NCI-H2227 treated with DMSO at 0.1 percent for 48 hours (cell line): ENCODE measurements around the gene PCDH9.
"Not testable (repeated sequence)": the region's sequence is repeated elsewhere in the genome, so short reads cannot be mapped to it uniquely, and the experiment has no call there.

ENCODE experiments used
- DNase-seq: peaks from one replicate; lab custom pipeline; 2025; lab: John Stamatoyannopoulos, UW

Gene PCDH9

DNA sequence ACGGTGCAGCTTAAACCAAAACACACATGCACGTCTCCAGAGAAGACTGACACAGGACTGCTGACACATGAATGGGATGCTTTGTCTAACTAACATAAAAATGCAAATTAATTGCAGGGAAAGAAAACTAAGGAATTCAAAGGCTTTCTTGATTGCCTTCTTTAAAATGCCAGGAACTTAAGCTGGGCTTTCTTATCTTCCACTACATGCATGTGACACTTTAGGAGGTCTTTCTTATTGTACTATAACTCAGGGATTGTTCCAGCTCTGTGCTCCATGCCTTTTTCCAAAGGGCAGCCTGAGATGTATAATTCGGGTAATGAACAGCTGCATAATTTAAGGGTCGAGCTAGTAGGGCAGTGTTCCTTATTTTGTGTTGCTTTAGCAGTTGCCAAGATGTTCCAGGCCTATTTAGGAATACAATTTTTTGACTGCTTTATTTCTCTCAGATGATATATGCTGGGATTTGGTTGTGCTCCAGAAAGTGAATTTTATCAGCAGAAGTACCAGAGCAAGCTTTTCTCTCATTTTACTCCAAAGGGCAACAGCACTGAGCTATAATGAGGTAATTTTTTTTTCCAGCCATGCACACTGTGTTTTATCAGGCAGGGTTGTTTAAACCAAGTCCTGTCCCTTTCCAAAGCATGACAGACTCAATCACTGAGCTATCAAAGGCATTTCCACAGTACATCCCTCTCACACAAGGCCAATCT lies 885.2 kb downstream of the PCDH9 start:
- DNase-seq: peak; percentile 9

DNA sequence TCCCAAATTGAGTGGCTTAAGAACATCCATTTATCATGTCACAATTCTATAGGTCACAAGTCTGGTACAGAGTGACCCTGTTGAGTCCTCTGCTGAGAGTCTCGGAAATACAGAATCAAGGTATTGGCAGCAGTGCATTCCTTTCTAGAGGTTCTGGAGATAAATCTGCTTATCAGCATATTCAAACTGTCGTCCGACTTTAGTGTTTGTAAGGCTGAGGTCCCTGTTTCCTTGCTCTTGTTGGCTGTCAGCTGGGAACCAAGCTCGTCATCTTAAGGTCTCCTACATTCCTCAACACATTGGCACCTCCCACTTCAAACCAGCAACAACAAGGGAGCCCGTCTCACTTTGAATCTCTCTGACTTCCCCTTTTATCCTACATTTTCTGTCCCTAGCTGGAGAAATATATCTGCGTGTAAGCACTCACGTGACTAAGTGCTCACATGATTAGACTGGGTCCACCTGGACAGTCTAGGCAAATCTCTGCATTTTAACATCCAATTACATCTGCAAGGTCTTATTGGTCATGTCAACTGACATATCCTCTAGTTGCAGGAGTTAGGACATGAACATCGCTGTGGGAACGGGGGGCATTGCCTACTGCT lies 886.8 kb downstream of the PCDH9 start:
- no peak for DNase-seq

DNA sequence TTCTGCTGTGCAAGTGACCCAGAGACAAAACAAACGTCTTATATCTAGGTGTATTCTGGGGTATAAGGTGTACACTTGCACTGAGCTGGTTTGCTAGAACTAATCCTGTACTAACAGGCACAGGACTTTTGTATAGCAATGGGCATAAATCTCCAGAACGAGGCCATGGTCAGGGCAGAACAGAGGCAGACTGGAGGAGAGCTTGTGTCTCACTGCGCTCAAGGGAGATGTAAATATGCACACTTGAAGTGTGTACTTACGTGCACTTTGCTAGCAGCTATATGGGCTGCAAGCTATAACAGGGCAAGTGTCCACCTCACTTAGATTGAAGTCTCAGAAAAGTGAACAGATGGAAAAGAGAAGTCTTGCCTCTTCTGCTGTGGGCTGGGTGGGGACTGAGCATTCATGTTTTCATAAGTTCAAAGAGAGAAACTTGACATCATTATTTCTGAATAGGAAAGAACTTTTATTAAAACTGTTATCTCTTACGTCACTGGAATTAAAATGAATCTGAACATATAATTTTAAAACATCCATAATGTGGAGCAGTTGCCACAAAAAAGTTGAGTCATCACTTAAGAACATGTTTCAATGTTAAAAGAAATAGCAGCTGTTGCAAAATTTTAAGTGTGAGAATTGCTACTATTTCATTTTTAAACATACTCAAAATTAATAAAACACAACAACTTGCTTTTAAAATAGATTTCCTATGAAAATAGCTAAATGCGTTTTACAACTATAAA lies 888.3 kb downstream of the PCDH9 start:
- no peak for DNase-seq

DNA sequence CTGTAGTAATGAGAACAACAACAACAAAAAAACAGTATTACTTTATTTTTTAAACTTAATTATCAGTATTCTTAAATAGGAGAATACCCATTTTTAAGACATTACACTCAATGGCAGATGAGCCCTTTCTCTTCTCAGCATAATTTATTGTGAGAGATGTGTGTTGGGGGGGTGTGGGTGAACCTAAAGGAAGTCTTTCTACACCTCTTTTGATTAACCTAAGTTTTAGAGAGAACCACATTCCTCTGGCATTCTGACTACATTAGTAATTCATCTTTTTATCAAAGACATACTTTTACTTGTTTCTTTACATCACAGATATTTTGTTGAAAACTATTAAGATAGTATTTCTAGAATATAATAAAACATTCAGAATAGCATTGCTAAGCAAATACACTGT lies 890.9 kb downstream of the PCDH9 start:
- no peak for DNase-seq

DNA sequence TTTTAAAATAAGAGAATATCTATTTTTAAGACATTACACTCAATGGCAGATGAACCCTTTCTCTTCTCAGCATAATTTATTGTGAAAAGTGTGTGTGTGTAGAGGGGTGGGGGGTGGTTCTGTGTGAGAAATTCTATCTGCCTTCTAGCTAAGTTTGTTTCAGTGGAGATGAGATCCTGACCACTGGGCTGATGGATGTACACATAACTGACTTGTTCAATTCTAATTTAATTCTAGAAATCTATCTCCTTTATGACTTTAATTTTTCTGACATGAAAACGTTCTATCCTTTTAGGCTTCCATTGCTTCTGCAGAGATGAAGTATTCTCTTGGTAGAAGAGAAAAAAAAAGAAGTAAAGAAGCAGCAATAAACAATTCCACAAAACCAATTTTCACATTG lies 891.6 kb downstream of the PCDH9 start:
- DNase-seq: no peak

DNA sequence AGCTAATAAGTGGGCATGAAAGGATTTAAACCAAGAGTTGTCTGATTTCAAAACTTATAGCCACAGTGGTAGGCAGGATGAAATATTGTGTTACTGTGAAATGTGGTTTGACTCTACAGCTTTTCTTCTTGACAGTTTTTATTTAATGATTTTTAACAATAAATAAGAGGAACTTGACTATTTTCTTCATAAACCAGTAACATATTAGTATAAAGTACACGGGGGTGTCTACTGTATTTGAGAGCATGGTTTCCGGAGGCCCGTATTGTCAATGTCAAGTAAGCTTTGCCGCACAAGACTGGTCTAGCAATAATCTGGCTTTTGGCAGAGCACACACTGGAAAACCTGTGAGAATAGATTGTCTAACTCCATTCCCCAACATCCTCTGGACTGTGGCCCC lies 894.5 kb downstream of the PCDH9 start:
- no peak for DNase-seq

DNA sequence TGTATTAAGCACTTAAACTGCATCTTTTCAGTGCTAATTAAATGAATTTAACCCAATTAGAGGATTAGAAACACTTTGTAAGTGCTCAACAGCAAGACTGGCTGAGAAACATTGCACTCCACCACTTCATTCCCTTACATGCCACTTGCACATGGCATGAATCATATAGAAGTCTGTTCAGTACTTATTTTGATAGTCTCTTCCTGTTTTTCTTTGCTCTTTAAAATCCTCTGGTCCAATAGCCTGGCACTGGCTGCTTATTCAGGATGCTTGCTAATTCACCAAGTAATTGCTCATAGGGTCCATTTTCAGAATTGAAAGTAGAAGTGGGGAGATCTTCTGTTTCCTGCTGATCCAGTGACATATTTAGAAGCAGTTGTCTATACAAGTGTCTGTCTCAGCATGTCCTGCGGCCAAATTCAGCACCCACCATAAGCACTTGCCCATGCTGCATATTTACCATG lies 900.1 kb downstream of the PCDH9 start:
- no peak for DNase-seq

DNA sequence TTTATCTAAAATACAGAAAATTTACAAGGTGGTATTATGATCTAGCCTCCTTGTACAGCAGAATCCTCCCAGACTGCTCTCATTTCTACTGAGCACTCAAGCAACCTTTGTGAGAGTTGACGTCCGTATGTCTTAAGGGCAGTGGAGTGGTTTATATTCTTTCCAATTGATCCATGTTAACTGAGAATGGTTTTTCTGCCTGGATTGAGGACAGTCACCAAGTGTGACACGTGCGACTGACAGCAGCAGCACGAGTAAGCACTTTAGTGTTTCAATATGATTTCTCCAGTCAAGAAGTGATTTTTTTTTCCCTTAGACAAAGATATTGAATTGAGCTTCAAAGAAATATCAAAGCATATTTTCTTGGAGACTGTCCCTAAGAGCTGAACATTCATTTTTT lies 901.7 kb downstream of the PCDH9 start:
- no peak for DNase-seq

DNA sequence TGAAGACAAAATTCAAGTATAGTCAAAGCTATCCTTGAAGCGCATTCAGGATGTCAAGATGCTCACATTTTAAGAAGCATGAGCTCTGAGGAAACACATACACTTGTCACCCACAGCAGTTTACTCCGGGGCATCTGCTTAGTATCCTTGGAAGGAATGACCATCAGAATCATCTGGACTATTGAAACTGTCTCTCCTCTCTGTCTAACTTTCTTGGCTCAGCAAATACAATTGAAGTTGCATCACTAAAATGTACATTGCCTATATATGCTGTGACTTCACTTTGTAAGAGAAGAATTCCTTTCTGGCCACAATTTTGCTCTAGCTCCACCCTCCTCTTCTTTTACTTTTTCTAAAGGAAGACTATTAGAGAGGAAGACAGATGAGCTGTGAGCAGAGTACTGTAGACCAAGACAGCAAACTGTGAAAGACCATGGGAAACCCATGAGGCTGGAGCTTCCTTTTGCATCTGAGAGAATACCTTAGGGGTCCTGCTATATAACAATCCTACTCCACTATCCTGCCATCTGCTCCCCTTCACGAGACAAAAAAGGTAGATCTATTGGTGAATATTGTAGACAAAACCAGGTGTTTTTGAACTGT lies 906.3 kb downstream of the PCDH9 start:
- no peak for DNase-seq

DNA sequence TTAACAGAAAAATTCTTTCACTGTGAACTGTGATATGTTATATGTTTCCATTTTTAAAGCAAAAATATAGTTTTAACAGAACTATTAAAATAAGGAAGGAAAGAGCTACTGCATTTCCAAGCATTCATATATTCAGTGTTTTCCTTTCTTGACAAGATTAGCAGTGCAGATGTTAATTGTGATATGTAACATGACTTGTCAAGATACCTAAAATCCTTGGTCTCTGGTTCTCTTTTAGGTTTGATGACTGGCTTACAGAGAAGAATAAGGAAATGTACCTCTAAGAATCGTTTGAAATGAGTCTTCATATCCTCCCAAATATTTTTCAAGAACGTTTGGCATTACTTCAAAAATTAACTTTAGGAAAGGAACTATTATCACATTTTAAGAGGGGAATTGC lies 907.2 kb downstream of the PCDH9 start:
- no peak for DNase-seq

DNA sequence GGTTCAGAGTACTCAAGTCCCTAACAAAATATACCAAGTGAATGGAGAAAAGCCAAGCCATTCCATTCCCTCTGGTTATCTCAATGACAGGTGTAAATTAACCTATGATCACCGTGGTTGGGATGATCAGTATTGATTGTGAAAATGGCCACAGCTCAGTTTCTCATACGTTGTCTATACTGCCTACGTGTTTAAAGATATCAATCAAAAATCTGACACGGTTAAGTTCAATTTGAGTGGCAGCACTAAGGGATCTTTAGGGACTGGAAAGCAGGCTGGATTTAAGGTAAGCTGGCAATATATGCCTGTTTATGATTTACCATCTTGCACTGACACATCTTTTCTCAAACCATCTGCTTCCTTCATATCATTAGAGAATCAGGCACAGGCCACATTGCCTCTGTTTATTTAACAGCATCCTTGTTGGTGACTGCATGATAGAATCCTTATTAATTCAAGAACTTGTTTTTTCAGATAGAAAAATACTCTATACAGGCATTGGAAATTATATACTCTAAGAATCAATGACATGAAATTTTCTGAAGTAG lies 907.9 kb downstream of the PCDH9 start:
- no peak for DNase-seq

DNA sequence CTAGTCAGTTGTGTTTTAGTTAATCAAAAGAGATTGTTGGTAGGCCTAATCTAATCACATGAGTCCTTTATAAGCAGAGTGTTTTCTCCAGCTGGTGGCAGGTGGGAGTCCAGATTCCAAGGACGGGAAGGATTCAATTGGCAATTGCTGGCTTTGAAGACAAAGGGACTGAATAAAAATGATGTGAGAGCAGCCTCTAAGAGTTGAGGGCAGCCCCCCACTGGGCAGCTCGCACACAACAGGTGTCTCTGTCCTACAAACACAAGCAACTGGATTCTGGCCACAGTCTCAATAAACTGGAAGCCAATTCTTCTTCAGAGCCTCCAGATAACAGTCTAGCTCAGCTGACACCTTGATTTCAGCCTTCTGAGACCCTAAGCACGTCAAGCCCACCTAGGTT lies 915.2 kb downstream of the PCDH9 start:
- DNase-seq: no peak

DNA sequence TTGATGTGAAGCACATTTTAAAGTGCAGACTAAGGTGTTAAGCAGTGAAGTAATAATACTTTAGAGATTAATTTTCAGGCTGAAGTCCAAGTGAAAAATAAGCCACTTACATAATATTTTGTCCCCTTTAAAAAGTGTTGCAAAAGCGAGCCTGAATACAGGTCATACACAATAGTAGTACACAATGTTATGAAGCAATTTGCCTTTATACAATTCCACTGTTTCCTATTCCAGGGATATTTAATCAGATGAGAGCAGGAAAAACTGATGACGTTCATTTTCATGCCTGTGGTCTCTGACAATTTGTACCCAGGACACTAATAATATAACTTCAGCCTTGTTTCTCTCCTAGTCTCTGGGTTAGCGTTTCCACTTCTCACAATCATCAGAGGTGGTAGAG lies 916.7 kb downstream of the PCDH9 start:
- no peak for DNase-seq

DNA sequence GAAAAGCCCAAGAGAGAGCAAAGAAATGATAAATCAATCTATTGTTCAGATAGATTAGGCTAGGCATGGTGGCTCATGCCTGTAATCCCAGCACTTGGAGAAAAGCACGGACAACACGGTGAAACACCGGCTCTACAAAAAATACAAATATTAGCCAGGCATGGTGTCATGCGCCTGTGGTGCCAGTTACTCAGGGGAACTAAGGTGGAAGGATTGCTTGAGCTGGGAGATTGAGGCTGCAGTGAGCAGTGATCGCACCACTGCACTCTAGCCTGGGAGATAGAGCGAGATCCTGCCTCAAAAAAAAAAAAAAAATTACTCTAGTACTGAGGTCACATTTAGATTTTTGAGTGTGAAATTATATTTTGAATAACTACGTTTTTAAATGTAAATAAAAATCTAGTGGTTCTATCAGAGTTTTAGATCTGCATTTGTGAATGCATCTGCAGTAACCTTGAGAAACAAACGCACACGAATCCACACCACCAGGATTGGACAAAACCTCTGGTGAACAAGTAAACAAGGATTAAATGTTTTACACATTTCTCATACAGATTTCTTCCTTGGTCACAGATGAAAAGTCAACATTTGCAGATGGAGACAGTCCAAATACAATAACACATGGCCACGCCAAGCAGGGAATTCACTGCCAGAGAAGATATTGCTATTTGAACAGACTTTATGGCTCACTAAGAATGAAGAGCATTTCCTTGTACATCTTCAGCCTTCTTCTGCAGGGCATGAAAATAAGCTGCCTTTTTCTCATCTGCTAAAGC lies 917.6 kb downstream of the PCDH9 start:
- no peak for DNase-seq

DNA sequence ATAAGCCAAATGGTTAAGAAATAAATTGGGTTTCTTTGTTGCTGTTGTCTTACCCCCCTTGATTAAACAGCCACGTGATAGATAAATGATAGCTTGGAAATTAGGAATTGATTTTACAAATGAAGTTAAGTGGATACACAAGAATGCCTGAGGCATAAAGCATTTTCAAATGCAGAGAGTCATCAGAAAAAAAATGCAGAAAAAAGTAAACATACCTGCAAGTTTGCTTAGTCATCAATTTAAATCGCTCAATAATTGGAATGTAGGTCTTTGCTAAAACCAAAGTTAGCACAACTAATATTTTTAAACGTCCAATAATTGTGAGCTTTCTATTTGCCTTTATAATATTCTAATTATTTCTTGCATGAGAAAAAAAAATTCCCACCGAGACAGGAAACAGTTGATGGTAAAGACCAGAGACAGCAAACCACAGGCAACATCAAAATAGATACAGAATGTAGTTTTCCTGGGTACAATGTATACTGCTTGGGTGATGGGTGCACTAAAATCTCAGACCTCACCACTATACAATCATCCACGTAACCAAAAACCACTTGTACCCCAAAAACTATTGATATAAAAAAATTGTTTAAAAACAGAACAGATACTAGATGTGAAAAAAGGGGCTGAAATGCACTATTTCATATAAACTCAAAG lies 924.0 kb downstream of the PCDH9 start:
- no peak for DNase-seq

DNA sequence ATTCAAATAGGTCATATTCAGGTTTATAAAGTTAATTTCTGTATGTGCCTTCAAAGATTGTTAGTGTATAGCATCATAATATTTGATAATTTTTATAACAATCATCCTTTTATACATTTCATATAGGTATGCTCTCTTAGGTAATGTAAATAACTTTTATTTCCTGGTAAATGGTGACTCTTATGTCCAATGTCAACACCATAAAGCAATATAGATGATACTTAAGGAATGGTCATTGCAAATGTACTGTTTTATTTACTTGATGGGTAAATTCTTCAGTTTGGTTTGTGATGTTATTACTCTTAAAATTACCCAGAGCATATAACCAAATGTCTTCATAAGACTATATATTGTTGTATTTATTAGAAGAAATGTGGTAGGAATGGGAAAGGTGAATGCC lies 928.7 kb downstream of the PCDH9 start:
- no peak for DNase-seq

DNA sequence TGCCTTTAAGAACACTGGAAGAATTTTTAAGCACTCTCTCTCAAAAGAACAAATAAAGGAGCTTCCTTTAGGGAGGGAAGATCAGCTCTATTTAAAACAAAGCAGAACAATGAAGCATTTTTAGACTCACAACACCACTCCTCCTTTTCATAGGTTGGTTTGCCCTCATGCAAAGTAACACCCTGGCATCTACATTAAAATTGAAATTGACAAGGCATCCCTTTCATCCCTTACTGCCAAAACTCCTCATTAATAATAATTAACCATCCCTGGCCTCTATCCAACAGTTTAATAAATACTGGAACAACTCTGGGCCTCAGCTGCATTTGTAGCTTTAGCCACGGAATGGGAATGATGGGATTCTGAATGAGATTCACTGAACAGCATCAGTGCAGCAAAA lies 929.1 kb downstream of the PCDH9 start:
- DNase-seq: no peak

DNA sequence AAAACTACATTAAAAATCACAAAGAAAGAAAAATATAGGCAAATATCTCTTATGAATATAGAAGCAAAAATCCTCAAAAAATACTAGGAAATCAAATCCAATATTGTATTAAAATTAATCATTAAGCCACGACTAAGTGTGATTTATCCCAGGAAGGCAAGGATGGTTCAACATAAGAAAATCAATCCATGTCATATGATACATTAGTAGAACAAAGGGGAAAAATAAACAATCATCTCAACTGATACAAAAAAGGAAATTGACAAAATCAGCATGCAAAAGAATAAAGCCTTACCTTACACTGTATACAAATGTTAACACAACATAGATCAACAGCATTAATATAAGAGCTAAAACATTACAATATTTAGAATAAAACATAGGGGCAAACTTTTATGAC lies 933.3 kb downstream of the PCDH9 start:
- DNase-seq: no peak

DNA sequence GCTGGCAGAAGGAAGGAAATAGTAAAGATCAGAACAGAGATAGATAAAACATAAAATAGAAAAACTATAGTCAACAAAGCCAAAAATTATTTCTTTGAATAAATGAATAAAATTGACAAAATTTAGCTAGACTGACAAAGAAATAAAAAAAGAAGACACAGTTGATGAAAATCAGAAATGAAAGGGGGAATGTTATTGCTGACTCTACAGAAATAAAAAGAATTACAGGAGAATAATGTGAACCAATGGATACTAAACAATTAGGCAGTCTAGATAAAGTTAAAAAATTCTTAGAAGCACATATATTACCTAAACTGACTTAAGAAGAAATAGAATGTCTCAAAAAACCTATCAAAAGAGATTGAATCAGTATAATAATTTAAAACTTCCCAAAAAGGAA lies 933.8 kb downstream of the PCDH9 start:
- no peak for DNase-seq

DNA sequence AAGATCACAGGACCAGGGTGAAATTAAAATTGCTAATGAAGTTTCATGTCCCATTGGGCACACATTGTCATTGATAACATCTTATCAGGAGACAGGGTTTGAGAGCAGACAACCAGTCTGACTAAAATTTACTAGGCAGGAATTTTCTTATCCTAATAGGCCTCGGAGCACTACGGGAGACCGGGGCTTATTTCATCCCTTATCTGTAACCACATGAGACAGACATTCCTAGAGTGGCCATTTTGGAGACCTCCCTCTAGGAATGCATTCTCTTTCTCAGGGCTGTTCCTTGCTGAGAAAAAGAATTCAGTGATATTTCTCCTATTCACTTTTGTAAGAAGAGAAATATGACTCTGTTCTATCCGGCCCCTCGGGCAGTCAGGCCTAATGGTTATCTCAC lies 943.3 kb downstream of the PCDH9 start:
- not testable (repeated sequence) for DNase-seq

DNA sequence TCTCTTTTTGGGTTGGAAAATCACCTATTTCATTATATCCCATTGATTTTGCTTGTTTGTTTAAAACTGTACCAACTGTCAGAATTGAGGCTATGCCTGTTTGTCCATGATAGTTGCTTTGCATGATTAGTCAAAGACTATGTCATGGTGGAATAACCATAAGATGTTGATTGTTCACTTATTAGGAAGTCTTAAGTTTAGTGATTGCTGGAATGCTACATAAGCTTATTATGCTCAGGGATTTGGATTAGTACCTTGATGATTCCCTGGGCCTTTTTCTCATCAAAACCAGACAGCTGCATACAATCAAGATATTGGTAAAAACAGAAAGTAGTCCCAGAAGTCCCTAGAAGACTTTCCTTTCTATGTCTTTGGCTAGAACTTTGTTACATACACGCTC lies 954.7 kb downstream of the PCDH9 start:
- no peak for DNase-seq
